ENCODE data around the gene SIX3.

The SIX3 gene

DNA sequence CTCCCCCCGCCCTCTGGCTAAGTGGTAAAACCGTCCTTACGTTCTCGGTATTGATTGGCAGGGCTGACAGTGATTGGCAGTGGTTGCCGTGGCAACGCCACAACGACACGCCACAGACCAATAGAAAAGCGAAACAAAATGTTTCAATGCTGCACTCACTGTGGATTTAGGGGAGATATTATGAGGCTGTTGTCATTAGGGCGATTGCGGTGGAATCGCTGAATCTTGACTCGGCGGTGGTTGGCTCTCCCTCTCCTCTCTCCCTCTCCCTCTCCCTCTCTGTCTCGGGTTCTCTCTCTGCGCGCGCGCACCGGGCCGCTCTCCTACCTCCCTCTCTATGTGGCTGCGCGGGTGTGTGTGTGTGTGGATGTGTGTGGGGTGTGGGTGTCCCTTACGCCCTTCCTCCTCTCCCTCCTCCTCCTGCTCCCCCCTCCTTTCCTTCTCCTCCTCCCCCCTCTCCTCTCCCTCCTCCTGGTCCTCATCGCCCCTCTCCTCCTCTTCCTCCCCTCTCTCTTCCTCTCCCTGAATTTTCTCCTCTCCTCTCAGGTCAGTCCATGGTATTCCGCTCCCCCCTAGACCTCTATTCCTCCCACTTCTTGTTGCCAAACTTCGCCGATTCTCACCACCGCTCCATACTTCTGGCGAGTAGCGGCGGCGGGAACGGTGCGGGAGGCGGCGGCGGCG is at the start of gene SIX3:
Gene SIX3 (plus strand): TSS at position 152 of the 684 bp plus-strand sequence. CDS start 403 bp downstream, at position 555.
- no peak within 1 kb of the TSS for H3K4me3 ChIP-seq (ENCODE audit: low read depth, low read length)
- TF ChIP-seq, protein P1, sequence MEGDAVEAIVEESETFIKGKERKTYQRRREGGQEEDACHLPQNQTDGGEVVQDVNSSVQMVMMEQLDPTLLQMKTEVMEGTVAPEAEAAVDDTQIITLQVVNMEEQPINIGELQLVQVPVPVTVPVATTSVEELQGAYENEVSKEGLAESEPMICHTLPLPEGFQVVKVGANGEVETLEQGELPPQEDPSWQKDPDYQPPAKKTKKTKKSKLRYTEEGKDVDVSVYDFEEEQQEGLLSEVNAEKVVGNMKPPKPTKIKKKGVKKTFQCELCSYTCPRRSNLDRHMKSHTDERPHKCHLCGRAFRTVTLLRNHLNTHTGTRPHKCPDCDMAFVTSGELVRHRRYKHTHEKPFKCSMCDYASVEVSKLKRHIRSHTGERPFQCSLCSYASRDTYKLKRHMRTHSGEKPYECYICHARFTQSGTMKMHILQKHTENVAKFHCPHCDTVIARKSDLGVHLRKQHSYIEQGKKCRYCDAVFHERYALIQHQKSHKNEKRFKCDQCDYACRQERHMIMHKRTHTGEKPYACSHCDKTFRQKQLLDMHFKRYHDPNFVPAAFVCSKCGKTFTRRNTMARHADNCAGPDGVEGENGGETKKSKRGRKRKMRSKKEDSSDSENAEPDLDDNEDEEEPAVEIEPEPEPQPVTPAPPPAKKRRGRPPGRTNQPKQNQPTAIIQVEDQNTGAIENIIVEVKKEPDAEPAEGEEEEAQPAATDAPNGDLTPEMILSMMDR (IDR thresholded peaks at IDR 0.05; ENCODE audit: low read depth, low read length, missing control alignments) = no peak
- in situ Hi-C loops (cut with HindIII; ENCODE audit: low sequenced_read_pairs) = no loop called here
- DNase-seq (ENCODE audit: low read depth) = no peak

DNA sequence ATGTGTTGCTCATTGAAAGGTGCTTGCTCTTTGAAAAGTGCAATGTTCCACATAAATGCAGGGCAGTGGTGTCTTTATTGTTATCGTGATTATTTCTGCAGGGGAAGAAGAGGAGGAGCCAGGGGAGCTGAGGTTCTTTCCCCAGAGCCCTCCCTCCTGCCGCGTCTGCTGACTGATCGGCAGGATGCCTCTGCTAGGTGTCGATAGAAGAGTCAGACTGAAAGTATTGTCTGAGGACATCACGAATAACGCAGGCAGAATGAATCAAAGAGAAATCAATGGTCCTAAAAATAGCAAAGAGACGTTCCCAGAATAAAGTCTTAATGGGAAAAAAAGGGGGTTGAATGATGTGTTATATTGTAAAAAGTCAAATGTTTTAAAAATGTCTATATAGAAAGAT is 47.4 kb upstream of the SIX3 start:
- TF ChIP-seq, protein P1 (IDR thresholded peaks at IDR 0.05; ENCODE audit: low read depth, low read length, missing control alignments) = no peak
- in situ Hi-C loops (cut with HindIII; ENCODE audit: low sequenced_read_pairs) = no loop called here
- no peak for DNase-seq (ENCODE audit: low read depth)
- H3K4me3 ChIP-seq (ENCODE audit: low read depth, low read length) = no peak overlapping the region

DNA sequence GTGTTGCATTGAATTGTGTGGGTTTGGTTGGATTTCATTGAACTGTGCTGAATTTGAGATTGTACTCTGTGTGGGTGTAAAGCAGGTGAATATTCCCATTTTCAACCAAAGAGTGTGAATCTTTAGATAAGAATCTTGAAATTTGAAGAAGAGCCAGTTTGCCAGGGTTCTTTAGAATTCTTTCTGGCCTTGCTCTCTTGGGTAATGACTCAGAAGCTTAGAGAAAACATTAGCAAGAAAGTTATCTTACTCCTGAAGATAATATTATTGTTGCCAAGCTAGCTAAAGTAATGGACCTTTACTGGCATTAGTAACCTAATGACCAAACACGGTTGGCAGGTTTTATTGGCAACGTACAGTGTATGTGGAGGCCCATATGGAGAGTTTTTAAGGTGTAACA is 46.4 kb upstream of the SIX3 start:
- DNase-seq (ENCODE audit: low read depth) = no peak
- in situ Hi-C loops (cut with HindIII; ENCODE audit: low sequenced_read_pairs) = no loop called here
- TF ChIP-seq, protein P1 (IDR thresholded peaks at IDR 0.05; ENCODE audit: low read depth, low read length, missing control alignments) = no peak
- no peak overlapping the region for H3K4me3 ChIP-seq (ENCODE audit: low read depth, low read length)

DNA sequence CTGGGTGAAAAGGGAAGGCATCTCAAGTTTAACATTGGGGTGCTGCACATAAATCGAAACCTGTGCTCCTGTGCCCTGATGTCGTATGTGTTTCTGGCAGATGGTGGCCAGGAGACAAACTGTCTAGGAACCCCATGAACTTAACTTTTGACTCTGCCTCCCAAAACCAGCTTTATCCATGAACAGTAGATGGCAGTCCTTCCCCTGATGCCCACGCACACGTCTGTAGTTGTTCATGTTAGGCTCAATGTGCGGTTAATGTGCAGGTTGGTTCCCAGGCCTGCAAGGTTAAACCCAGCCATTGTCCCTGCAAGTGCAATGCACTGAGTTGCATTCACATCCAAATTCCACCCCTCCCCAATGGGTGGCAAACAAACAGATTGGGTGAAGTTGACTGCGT is 44.1 kb upstream of the SIX3 start:
- DNase-seq (ENCODE audit: low read depth) = no peak
- in situ Hi-C loops (cut with HindIII; ENCODE audit: low sequenced_read_pairs) = no loop called here
- no peak overlapping the region for H3K4me3 ChIP-seq (ENCODE audit: low read depth, low read length)
- TF ChIP-seq, protein P1 (IDR thresholded peaks at IDR 0.05; ENCODE audit: low read depth, low read length, missing control alignments) = no peak

DNA sequence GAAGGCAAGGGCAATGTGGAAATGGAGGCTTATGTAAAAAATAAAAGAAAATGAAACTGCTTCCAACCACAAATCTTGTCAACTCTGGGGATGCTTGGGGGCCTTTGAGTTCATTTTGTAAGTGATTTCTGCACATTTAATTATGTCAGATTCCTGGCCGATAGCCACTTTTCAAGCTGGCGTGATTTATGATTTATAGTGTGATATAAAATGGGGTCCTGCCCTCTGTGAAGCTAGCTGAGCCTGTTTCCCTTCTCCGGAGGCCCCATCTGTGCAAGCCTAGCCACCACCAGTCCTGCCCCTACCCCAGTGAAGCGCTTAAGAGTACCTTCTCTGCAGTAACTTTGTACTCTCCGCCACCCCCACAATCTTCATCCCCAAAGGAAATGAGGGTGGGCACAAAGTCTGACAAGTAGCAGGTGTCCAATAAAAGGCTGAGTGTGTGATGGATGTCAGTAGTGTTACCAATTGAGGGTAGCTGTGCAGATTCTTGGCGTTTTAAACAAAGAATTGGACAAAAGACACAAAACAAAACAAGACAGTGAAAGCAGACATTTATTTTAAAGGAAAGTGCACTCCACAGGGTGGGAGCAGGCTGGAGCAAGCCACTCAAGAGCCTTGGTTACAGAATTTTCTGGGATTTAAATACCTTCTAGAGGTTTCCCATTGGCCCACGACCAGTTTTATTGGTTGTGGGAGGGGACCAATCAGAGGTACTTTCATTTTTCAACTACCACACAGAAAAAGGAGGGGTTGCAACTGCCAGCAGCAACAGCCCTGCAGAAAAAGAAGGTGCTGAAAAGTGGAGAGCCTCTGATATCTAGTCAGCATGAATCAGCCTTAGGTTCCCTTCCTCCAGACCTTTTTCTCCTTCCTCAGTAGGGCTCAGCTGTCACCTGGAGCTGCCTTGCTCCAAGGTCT is 39.0 kb upstream of the SIX3 start:
- TF ChIP-seq, protein P1 (IDR thresholded peaks at IDR 0.05; ENCODE audit: low read depth, low read length, missing control alignments) = no peak
- in situ Hi-C loops (cut with HindIII; ENCODE audit: low sequenced_read_pairs) = no loop called here

DNA sequence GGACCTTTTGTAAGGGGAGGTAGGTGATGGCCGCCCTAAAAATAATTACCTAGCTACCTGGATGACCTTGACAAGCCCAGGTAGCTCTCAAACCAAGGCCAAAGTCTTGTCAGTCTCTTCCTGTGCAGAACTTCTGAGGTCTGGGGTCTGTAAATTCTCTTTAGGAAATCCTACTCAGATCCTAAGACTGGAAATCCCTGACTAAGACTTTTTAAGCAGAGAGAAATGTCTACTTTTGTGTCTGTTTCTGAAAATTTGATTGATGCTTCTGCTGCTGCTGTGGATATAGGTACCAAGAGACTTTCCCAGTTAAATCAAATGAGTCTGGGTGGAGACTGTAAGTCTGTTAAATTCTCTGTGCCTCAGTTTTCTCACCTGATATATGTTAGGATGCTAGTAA is 36.9 kb upstream of the SIX3 start:
- H3K4me3 ChIP-seq (ENCODE audit: low read depth, low read length) = no peak overlapping the region
- in situ Hi-C loops (cut with HindIII; ENCODE audit: low sequenced_read_pairs) = no loop called here
- TF ChIP-seq, protein P1 (IDR thresholded peaks at IDR 0.05; ENCODE audit: low read depth, low read length, missing control alignments) = no peak
- DNase-seq (ENCODE audit: low read depth) = no peak

More for the DNA sequence above, 39.0 kb upstream of the SIX3 start:
- DNase-seq (ENCODE audit: low read depth) = no peak
- H3K4me3 ChIP-seq (ENCODE audit: low read depth, low read length) = no peak overlapping the region
